ENCODE measurements around the gene FARP2. TPM values are rescaled to one million over a fixed set of nuclear protein-coding genes. Genes with fewer than 3 reads are reported as not detected.
A peak's percentile ranks its signal among the peaks of the same experiment; 100 is the strongest.

The FARP2 gene
- total RNA-seq, 1 donor from 2014 or later = 57.1 TPM

DNA sequence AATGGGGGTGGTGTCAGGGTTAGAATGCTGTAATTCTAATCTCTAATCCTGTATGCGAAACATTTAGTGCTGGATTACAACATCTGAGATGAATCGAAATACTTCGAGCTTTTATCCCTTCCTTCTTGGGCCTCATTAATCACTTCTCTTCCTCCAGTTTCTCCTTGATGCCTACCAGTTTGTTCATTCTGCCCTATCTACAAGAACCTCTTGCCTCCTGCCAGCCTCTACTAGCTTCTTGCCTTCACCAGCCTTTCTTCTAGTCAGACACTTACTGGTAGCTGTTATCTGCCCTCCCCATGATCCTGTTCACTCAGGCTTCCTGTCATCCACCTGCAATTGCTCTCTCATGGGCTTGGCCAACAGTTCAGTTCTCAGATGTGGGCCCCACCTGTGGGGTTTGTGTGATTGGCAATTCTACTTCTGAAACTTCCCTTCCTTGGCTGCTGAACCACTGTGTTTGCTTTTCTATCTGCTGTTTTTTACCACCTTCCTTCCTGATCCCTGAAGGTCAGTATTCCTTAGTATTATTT is 15.4 kb upstream of the FARP2 start:
- no peak for DNase-seq (ENCODE audit: low spot score)
- H3K4me1 Mint-ChIP-seq (ENCODE audit: low read depth) = peaks cover 15% of the 10 kb centered on the region
- no peaks in the 10 kb centered on the region for H3K9me3 Mint-ChIP-seq (ENCODE audit: low read depth)
- H3K27ac Mint-ChIP-seq (ENCODE audit: unreplicated experiment) = peak overlapping the region; percentile 65
- peaks cover 50% of the 10 kb centered on the region for H3K36me3 Mint-ChIP-seq (ENCODE audit: low read depth)
- TF ChIP-seq, protein P1, sequence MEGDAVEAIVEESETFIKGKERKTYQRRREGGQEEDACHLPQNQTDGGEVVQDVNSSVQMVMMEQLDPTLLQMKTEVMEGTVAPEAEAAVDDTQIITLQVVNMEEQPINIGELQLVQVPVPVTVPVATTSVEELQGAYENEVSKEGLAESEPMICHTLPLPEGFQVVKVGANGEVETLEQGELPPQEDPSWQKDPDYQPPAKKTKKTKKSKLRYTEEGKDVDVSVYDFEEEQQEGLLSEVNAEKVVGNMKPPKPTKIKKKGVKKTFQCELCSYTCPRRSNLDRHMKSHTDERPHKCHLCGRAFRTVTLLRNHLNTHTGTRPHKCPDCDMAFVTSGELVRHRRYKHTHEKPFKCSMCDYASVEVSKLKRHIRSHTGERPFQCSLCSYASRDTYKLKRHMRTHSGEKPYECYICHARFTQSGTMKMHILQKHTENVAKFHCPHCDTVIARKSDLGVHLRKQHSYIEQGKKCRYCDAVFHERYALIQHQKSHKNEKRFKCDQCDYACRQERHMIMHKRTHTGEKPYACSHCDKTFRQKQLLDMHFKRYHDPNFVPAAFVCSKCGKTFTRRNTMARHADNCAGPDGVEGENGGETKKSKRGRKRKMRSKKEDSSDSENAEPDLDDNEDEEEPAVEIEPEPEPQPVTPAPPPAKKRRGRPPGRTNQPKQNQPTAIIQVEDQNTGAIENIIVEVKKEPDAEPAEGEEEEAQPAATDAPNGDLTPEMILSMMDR (IDR thresholded peaks at IDR 0.05) = no peak
- no peaks in the 10 kb centered on the region for H3K27me3 Mint-ChIP-seq (ENCODE audit: low read depth)
- no peak overlapping the region for H3K4me3 Mint-ChIP-seq (ENCODE audit: unreplicated experiment)

DNA sequence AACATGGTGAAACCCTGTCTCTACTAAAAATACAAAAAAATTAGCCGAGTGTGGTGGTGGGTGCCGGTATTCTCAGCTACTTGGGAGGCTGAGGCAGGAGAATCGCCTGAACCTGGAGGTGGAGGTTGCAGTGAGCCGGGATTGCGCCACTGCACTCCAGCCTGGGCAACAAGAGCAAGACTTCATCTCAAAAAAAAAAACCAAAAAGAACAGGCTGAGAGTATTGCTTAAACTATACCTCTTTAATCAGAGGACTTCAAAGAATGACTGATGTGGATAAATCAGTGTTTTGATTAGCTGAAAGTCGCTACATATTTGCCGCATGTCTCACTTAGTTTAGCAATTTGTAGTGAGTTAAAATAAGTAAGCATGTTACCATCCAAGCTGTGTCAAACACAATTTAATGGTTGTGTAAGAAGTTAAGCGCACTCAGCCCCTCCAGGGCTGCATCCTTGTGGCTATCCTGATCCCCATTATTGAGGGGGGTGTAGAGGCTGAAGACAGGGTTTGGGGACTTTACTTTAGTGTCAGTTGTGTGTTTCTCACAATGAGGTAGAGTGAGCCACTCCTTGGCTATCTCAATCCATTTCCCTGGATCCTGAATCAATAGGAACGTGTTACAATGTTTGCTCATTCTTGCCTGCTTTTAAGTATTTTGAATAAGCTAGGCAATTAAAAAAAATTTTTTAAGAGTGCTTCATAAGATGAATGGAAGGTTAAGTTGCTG is 11.0 kb upstream of the FARP2 start:
- DNase-seq (ENCODE audit: low spot score) = no peak
- H3K27me3 Mint-ChIP-seq (ENCODE audit: low read depth) = no peaks in the 10 kb centered on the region
- peaks cover 5% of the 10 kb centered on the region for H3K4me1 Mint-ChIP-seq (ENCODE audit: low read depth)
- H3K4me3 Mint-ChIP-seq (ENCODE audit: unreplicated experiment) = no peak overlapping the region
- no peaks in the 10 kb centered on the region for H3K9me3 Mint-ChIP-seq (ENCODE audit: low read depth)
- TF ChIP-seq, protein P1 (IDR thresholded peaks at IDR 0.05) = no peak
- H3K36me3 Mint-ChIP-seq (ENCODE audit: low read depth) = peaks cover 48% of the 10 kb centered on the region
- H3K27ac Mint-ChIP-seq (ENCODE audit: unreplicated experiment) = no peak overlapping the region

DNA sequence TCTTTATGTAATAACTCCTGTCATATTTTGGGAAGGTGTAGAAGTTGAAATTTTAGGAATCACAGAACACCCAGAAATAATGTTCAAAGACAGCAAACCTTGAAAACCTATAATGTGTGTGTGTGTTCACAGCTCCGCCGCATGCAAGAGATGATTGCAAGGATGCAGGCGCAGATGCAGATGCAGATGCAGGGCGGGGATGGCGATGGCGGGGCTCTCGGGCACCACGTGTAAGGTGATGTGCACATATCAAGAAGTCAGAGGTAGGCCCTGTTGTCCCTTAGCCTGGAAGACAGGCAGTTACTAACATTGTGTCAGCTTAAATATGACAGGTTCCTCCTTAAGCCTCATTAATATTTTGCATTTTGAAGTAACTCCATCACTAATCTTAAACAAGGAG is 6.1 kb upstream of the FARP2 start:
- Mint-ChIP-seq H3K4me3 (ENCODE audit: unreplicated experiment) (no peak overlapping the region), H3K9me3 (ENCODE audit: low read depth) (no peaks in the 10 kb centered on the region), H3K27me3 (ENCODE audit: low read depth) (no peaks in the 10 kb centered on the region), H3K4me1 (ENCODE audit: low read depth) (peaks cover 38% of the 10 kb centered on the region), H3K36me3 (ENCODE audit: low read depth) (peaks cover 38% of the 10 kb centered on the region), H3K27ac (ENCODE audit: unreplicated experiment) (peak overlapping the region; percentile 57)
- TF ChIP-seq, protein P1 (IDR thresholded peaks at IDR 0.05) = no peak
- DNase-seq (ENCODE audit: low spot score) = no peak

DNA sequence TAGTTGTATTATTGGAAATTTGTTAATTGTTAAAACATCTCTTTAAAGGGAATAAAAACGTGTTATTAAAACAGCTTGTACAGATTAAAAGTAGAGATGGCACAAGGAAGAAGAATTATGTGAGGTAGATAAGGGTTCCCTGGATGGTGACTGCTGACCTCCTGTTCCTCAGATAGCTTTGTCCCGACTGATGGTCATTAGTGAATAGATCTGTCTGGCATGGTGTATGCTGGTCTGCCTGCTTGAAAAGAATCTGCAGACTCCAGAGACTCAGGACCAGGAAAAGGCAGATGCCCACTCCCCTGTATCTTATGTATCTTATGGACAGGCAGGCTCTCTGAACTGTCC is 5.6 kb upstream of the FARP2 start:
- no peak for DNase-seq (ENCODE audit: low spot score)
- H3K9me3 Mint-ChIP-seq (ENCODE audit: low read depth) = no peaks in the 10 kb centered on the region
- H3K4me1 Mint-ChIP-seq (ENCODE audit: low read depth) = peaks cover 41% of the 10 kb centered on the region
- peaks cover 37% of the 10 kb centered on the region for H3K36me3 Mint-ChIP-seq (ENCODE audit: low read depth)
- TF ChIP-seq, protein P1 (IDR thresholded peaks at IDR 0.05) = no peak
- peak overlapping the region; percentile 86 for H3K27ac Mint-ChIP-seq (ENCODE audit: unreplicated experiment)
- no peaks in the 10 kb centered on the region for H3K27me3 Mint-ChIP-seq (ENCODE audit: low read depth)
- H3K4me3 Mint-ChIP-seq (ENCODE audit: unreplicated experiment) = no peak overlapping the region

DNA sequence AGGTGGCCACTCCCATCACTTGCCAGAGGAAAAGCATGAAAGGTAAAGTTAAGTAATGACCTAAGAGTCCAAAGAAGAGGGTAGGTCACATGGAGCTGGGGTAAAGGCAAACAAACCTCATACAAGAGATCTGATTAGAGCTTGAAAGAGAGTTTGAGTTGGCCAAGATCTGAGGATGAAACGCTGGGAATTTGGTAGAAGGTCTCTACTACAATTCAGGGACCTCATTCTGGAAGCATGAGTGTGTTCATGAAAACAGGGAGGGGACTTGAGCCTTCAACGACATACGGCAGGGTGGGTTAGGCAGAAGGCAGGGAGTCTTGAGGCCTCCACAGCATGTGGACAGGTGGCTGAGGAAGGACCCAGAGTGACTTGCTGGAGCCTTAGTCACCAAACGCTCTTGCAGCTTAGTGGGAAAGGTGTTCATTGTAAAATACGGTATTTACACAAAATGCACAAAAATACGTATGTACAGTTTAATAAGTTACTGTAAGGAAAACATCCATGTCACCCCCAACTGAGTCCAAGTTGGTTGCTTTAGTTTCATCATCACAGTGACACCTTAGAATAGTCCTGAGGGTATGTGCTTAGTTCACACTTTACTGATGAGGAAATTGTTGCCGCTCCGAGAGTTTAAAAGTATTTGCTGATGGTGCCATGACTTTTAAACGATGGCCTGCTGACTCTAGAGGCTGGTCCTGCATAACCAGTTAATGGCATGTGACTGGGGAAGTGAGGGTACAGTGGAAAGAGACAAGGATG is 5.0 kb upstream of the FARP2 start:
- peaks cover 41% of the 10 kb centered on the region for H3K4me1 Mint-ChIP-seq (ENCODE audit: low read depth)
- no peaks in the 10 kb centered on the region for H3K9me3 Mint-ChIP-seq (ENCODE audit: low read depth)
- DNase-seq (ENCODE audit: low spot score) = no peak
- H3K36me3 Mint-ChIP-seq (ENCODE audit: low read depth) = peaks cover 32% of the 10 kb centered on the region
- TF ChIP-seq, protein P1 (IDR thresholded peaks at IDR 0.05) = no peak
- no peaks in the 10 kb centered on the region for H3K27me3 Mint-ChIP-seq (ENCODE audit: low read depth)
- H3K27ac Mint-ChIP-seq (ENCODE audit: unreplicated experiment) = peak overlapping the region; percentile 86
- no peak overlapping the region for H3K4me3 Mint-ChIP-seq (ENCODE audit: unreplicated experiment)

Measured in chondrocyte (in vitro differentiated cells).